WERI-Rb-1 (cell line): ENCODE measurements around the gene IL6R.

ENCODE experiments used
- DNase-seq: peaks from one replicate; pipeline ENCODE4 v3.0.0-alpha.2; 2020
- H3K27ac ChIP-seq: fragments of 250-450 bp; sonication (Bioruptor Pico); 2 replicates; pipeline ENCODE4 v1.5.1; 2020; ENCODE audit warnings: mild to moderate bottlenecking, moderate library complexity
- H3K27me3 ChIP-seq: fragments of 250-450 bp; sonication (Bioruptor Pico); 2 replicates; pipeline ENCODE4 v1.5.1; 2021; ENCODE audit warnings: mild to moderate bottlenecking, low read depth, moderate library complexity; ENCODE audit not compliant: insufficient read depth, severe bottlenecking
- H3K36me3 ChIP-seq: fragments of 250-450 bp; sonication (Bioruptor Pico); 2 replicates; pipeline ENCODE4 v1.5.1; 2020; ENCODE audit warnings: mild to moderate bottlenecking, moderate library complexity
- H3K4me3 ChIP-seq: 2 replicates; pipeline ENCODE4 v1.5.1; 2011; ENCODE audit warnings: low read depth, mild to moderate bottlenecking, control low read depth, low read length
- H3K9me3 ChIP-seq: fragments of 250-450 bp; sonication (Bioruptor Pico); 2 replicates; pipeline ENCODE4 v1.5.1; 2021; ENCODE audit warnings: mild to moderate bottlenecking, moderate library complexity; ENCODE audit not compliant: severe bottlenecking
- CTCF ChIP-seq: IDR thresholded peaks from 2 replicates; pipeline ENCODE4 v1.5.1; 2011; ENCODE audit warnings: low read depth, mild to moderate bottlenecking, control low read depth, inconsistent platforms, low read length

Gene IL6R

GRCh38 chr1:154442006-154442740 lies 37.0 kb downstream of the IL6R start:
- H3K27me3 ChIP-seq = peaks cover 100% of the 10 kb centered on the region
- no peak overlapping the region for H3K27ac ChIP-seq
- H3K9me3 ChIP-seq = peaks cover 5% of the 10 kb centered on the region
- TF ChIP-seq CTCF = peak; percentile 94
- peak; percentile 48 for DNase-seq
- no peaks in the 10 kb centered on the region for H3K36me3 ChIP-seq
- H3K4me3 ChIP-seq = no peak overlapping the region

- no peak overlapping the region for H3K4me3 ChIP-seq
- H3K9me3 ChIP-seq = peaks cover 5% of the 10 kb centered on the region
- H3K27ac ChIP-seq = no peak overlapping the region
- TF ChIP-seq CTCF = no peak
- no peak for DNase-seq
- H3K27me3 ChIP-seq = peaks cover 95% of the 10 kb centered on the region
- H3K36me3 ChIP-seq = no peaks in the 10 kb centered on the region
Measured at GRCh38 chr1:154443274-154444013, 38.3 kb downstream of the IL6R start.

GRCh38 chr1:154445040-154445472 lies 39.9 kb downstream of the IL6R start:
- H3K9me3 ChIP-seq = peaks cover 5% of the 10 kb centered on the region
- H3K36me3 ChIP-seq = no peaks in the 10 kb centered on the region
- no peak for DNase-seq
- no peak overlapping the region for H3K27ac ChIP-seq
- no peak for TF ChIP-seq CTCF
- H3K27me3 ChIP-seq = peaks cover 91% of the 10 kb centered on the region
- H3K4me3 ChIP-seq = no peak overlapping the region

GRCh38 chr1:154446292-154446691 lies 41.1 kb downstream of the IL6R start:
- no peak overlapping the region for H3K27ac ChIP-seq
- no peak for DNase-seq

GRCh38 chr1:154446789-154447188 lies 41.6 kb downstream of the IL6R start:
- peaks cover 91% of the 10 kb centered on the region for H3K27me3 ChIP-seq
- H3K4me3 ChIP-seq = no peak overlapping the region
- no peak for DNase-seq
- TF ChIP-seq CTCF = no peak
- no peaks in the 10 kb centered on the region for H3K36me3 ChIP-seq
- H3K9me3 ChIP-seq = peaks cover 8% of the 10 kb centered on the region
- no peak overlapping the region for H3K27ac ChIP-seq

More at GRCh38 chr1:154446292-154446691, 41.1 kb downstream of the IL6R start:
- no peak overlapping the region for H3K4me3 ChIP-seq
- no peaks in the 10 kb centered on the region for H3K36me3 ChIP-seq
- no peak for TF ChIP-seq CTCF
- peaks cover 8% of the 10 kb centered on the region for H3K9me3 ChIP-seq
- peaks cover 91% of the 10 kb centered on the region for H3K27me3 ChIP-seq
